Muscle layer of colon (tissue), 2 donors: Measurements from ENCODE around the gene PEX7.
"Not testable (repeated sequence)": the region's sequence is repeated elsewhere in the genome, so short reads cannot be mapped to it uniquely, and the experiment has no call there.

Experiments
- H3K27ac ChIP-seq: one replicate; pipeline ENCODE4 v1.7.0; 2013; ENCODE audit warnings: low read depth, mild to moderate bottlenecking, low read length, moderate library complexity
- H3K27me3 ChIP-seq, 2 donors: one replicate each; pipeline ENCODE4 v1.7.0; 2013; ENCODE audit warnings: low read length in 2 of 2, mild to moderate bottlenecking in 2 of 2; ENCODE audit not compliant: insufficient read depth in 2 of 2, control insufficient read depth in 1 of 2
- H3K36me3 ChIP-seq: one replicate; pipeline ENCODE4 v1.7.0; 2013; ENCODE audit warnings: mild to moderate bottlenecking, low read length; ENCODE audit not compliant: insufficient read depth
- H3K4me1 ChIP-seq: one replicate; pipeline ENCODE4 v1.7.0; 2013; ENCODE audit warnings: mild to moderate bottlenecking, low read length; ENCODE audit not compliant: insufficient read depth
- H3K4me3 ChIP-seq, 2 donors: one replicate each; pipeline ENCODE4 v1.7.0; 2013; ENCODE audit warnings: low read length in 2 of 2, low read depth in 1 of 2, mild to moderate bottlenecking in 1 of 2, moderate library complexity in 1 of 2
- H3K9ac ChIP-seq: one replicate; pipeline ENCODE4 v1.7.0; 2013; ENCODE audit warnings: low read length
- H3K9me3 ChIP-seq: one replicate; pipeline ENCODE4 v1.7.0; 2013; ENCODE audit warnings: mild to moderate bottlenecking, low read length
- donor health status: abdominal sarcoma.
- donor health status: Adenocarcinoma of cecum.

The PEX7 gene

GRCh38 chr6:136887953-136888352 lies 65.6 kb downstream of the PEX7 start:
- no peak overlapping the region for H3K27ac ChIP-seq
- H3K36me3 ChIP-seq: no peaks in the 10 kb centered on the region
- H3K27me3 ChIP-seq: no peaks in the 10 kb centered on the region

DNA sequence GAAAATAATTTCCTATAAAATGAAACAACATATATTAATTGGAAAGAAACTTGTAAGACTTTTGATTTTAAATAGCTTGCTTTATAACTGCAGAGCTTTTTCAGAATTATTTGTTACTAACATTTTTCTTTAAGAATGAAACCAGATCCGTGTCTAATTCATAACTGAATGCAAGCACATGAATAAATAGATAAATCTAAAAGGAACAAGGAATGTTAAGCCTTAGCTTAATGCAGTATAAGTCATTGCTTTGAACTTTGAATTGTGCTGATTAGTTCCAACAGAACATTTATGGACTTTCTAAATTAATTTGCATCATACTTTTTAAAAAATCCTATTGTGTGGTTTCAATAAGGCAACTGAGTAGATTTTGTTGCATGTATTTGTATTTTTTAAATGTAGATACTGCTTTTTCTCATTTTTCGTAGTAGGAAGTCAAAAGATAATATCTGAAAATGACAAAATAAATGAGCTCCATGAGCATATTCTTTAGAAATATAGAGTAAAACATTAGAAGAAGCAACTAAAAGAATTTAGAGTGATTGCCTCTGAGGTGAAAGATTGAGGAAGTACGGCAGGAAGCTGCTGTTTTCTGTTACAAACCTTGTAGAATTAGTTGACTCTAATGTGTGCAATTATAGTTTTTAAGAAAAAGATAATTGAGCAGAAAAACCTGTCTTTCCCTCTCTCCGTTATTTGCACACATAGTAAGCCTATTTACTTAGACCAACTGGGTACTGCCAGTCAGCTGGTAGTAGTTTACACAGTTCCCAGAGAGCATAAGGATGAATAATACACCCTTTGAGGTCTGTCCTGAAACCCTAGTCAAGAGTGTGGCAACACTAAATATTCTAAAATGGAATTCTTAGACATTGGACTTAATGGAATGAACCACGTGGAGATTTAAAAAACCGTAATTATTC lies 67.1 kb downstream of the PEX7 start:
- H3K36me3 ChIP-seq: no peaks in the 10 kb centered on the region
- no peaks in the 10 kb centered on the region for H3K9me3 ChIP-seq
- no peak overlapping the region for H3K27ac ChIP-seq
- no peaks in the 10 kb centered on the region for H3K27me3 ChIP-seq
- no peak overlapping the region for H3K9ac ChIP-seq
- no peak overlapping the region for H3K4me3 ChIP-seq
- H3K4me1 ChIP-seq: no peaks in the 10 kb centered on the region

More at GRCh38 chr6:136887953-136888352, 65.6 kb downstream of the PEX7 start:
- no peak overlapping the region for H3K4me3 ChIP-seq
- H3K9me3 ChIP-seq: no peaks in the 10 kb centered on the region
- no peaks in the 10 kb centered on the region for H3K4me1 ChIP-seq
- no peak overlapping the region for H3K9ac ChIP-seq

GRCh38 chr6:136890194-136890839 lies 67.9 kb downstream of the PEX7 start:
- Histone ChIP-seq H3K27me3 (no peaks in the 10 kb centered on the region), H3K27ac (no peak overlapping the region), H3K9me3 (no peaks in the 10 kb centered on the region), H3K4me3 (no peak overlapping the region), H3K4me1 (no peaks in the 10 kb centered on the region), H3K9ac (no peak overlapping the region), H3K36me3 (no peaks in the 10 kb centered on the region)

- Histone ChIP-seq H3K9ac (no peak overlapping the region), H3K36me3 (no peaks in the 10 kb centered on the region), H3K27ac (no peak overlapping the region), H3K9me3 (no peaks in the 10 kb centered on the region), H3K27me3 (no peaks in the 10 kb centered on the region), H3K4me3 (no peak overlapping the region), H3K4me1 (no peaks in the 10 kb centered on the region)
These were observed 68.6 kb downstream of the PEX7 start for GRCh38 chr6:136890986-136891385.

DNA sequence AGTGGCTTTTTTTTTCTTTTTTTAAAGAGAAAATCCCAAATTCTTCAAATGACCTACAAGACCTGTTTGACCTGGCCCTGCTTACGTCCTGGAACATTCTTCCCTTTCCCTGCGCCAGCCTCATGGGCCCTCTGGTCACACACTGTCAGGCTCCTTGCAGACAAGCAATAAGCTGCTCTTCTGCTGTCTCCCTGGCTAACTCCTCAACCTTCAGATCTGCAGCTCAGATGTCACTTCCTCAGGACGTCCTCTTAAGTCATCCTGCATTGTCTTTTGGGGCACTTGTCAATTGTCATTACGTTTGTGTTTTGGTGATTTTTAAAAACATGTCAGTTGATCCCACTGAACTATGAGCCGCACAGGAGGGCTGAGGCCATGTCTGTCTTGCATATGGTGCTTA lies 70.8 kb downstream of the PEX7 start:
- Histone ChIP-seq H3K27me3 (no peaks in the 10 kb centered on the region), H3K4me1 (no peaks in the 10 kb centered on the region), H3K4me3 (no peak overlapping the region), H3K27ac (no peak overlapping the region), H3K36me3 (peaks cover under 1% of the 10 kb centered on the region), H3K9me3 (no peaks in the 10 kb centered on the region), H3K9ac (no peak overlapping the region)

DNA sequence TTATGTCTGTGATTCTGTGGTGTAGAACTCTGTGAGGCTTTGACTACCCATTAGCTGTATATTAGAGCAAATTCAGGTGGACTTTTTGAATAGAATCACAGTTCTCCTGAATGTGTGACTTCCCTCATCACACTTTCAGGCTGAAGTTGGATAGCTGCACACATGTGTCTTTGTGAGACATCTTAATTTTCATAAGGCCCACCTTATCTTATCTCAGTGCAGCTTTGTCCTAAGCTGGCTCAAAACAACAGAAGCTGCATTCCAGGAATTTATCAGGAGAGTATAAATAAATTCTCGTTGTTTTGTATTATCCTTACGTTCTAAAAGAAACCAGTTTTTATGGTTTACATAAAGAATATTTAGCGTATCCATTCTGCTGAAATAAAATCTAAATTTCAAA lies 73.5 kb downstream of the PEX7 start:
- H3K27me3 ChIP-seq: no peaks in the 10 kb centered on the region
- no peaks in the 10 kb centered on the region for H3K4me1 ChIP-seq
- H3K4me3 ChIP-seq: no peak overlapping the region
- peaks cover 5% of the 10 kb centered on the region for H3K36me3 ChIP-seq
- H3K27ac ChIP-seq: no peak overlapping the region
- H3K9ac ChIP-seq: no peak overlapping the region
- H3K9me3 ChIP-seq: no peaks in the 10 kb centered on the region

GRCh38 chr6:136897071-136897470 lies 74.7 kb downstream of the PEX7 start:
- no peak overlapping the region for H3K4me3 ChIP-seq
- no peaks in the 10 kb centered on the region for H3K9me3 ChIP-seq
- no peaks in the 10 kb centered on the region for H3K27me3 ChIP-seq
- no peak overlapping the region for H3K27ac ChIP-seq
- H3K4me1 ChIP-seq: no peaks in the 10 kb centered on the region
- H3K9ac ChIP-seq: no peak overlapping the region
- H3K36me3 ChIP-seq: peaks cover 5% of the 10 kb centered on the region

GRCh38 chr6:136901212-136901784 lies 78.9 kb downstream of the PEX7 start:
- no peak overlapping the region for H3K4me3 ChIP-seq
- H3K36me3 ChIP-seq: peaks cover 5% of the 10 kb centered on the region
- H3K9me3 ChIP-seq: no peaks in the 10 kb centered on the region
- no peaks in the 10 kb centered on the region for H3K27me3 ChIP-seq
- H3K27ac ChIP-seq: no peak overlapping the region
- no peak overlapping the region for H3K9ac ChIP-seq
- H3K4me1 ChIP-seq: no peaks in the 10 kb centered on the region

DNA sequence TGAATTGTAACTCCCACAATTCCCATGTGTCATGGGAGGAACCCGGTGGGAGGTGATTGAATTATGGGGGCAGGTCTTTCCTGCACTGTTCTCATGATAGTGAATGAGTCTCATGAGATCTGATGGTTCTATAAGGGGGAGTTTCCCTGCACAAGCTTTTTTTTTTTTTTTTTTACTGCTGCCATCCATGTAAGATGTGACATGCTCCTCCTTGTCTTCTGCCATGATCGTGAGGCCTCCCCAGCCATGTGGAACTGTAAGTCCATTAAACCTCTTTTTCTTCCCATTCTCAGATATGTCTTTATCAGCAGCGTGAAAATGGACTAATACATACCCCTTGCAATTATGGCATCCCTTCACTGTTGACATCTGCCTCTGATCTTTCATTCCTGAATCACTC lies 82.1 kb downstream of the PEX7 start:
- not testable (repeated sequence) for H3K4me3 ChIP-seq, H3K36me3 ChIP-seq, H3K27ac ChIP-seq, H3K9me3 ChIP-seq, H3K9ac ChIP-seq, H3K4me1 ChIP-seq, H3K27me3 ChIP-seq

DNA sequence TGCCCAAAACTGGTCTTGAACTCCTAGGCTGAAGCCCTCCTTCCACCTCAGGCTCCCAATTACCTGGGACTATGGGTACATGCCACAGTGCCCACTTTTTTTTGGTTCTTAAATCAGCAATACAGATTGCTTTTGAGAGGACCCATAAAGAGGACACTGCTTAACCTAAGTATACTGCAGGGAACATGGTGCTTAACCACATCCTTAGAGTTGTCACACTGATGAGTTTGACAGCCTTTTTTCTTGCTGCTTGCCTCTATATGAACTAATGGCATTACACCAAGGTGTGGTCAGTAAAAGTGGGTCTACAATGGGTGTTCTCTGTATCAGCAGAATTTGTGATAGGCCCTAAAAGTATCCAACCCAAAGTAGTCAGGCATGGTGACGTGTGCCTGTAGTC lies 92.6 kb downstream of the PEX7 start:
- Histone ChIP-seq H3K4me1 (no peaks in the 10 kb centered on the region), H3K9ac (no peak overlapping the region), H3K27me3 (peaks cover 7 to 11% of the 10 kb centered on the region in 2 donors), H3K9me3 (no peaks in the 10 kb centered on the region), H3K4me3 (no peak overlapping the region), H3K36me3 (no peaks in the 10 kb centered on the region), H3K27ac (no peak overlapping the region)

- Histone ChIP-seq H3K27me3 (peaks cover 19 to 47% of the 10 kb centered on the region in 2 donors), H3K4me1 (peaks cover 11% of the 10 kb centered on the region), H3K9me3 (no peaks in the 10 kb centered on the region), H3K4me3 (no peak overlapping the region), H3K9ac (no peak overlapping the region), H3K27ac (no peak overlapping the region), H3K36me3 (no peaks in the 10 kb centered on the region)
These were observed 96.3 kb downstream of the PEX7 start for GRCh38 chr6:136918706-136919105.
